GM23338 (cell line): ENCODE measurements around the gene AKR1D1. TPM values are rescaled to one million over a fixed set of nuclear protein-coding genes. Genes with fewer than 3 reads are reported as not detected.

Experiments used
- ATAC-seq: fragments of 200-7000 bp; cut with Tn5 transposase; 3 replicates; pipeline ENCODE4 v1.9.1; 2020
- DNase-seq: peaks from one replicate; pipeline ENCODE4 v3.0.0-alpha.2; 2015; ENCODE audit warnings: low spot score
- H2AFZ ChIP-seq: fragments of 200-600 bp; sonication (generic); 2 replicates; pipeline ENCODE4 v1.8.0; 2016; ENCODE audit warnings: antibody characterized with exemption, mild to moderate bottlenecking, moderate library complexity
- H3F3A ChIP-seq: fragments of 200-600 bp; sonication (generic); replicated peaks from 2 replicates; pipeline ENCODE4 v1.8.0; 2017; ENCODE audit warnings: antibody characterized with exemption, mixed run types, low read depth
- H3K27ac ChIP-seq: fragments of 200-600 bp; sonication (generic); 2 replicates; pipeline ENCODE4 v1.6.1; 2016; ENCODE audit warnings: low read depth
- H3K27me3 ChIP-seq: fragments of 200-600 bp; sonication (generic); 2 replicates; pipeline ENCODE4 v1.8.0; 2016; ENCODE audit warnings: mild to moderate bottlenecking, mixed run types, moderate library complexity; ENCODE audit not compliant: insufficient read depth
- H3K36me3 ChIP-seq: fragments of 200-600 bp; sonication (generic); 2 replicates; pipeline ENCODE4 v1.8.0; 2016; ENCODE audit warnings: mild to moderate bottlenecking; ENCODE audit not compliant: insufficient read depth
- H3K4me1 ChIP-seq: fragments of 200-600 bp; sonication (generic); 2 replicates; pipeline ENCODE4 v1.8.0; 2016; ENCODE audit warnings: mild to moderate bottlenecking, moderate library complexity; ENCODE audit not compliant: insufficient read depth
- H3K4me2 ChIP-seq: fragments of 200-600 bp; sonication (generic); 2 replicates; pipeline ENCODE4 v1.7.1; 2017; ENCODE audit warnings: mixed run types
- H3K4me3 ChIP-seq: fragments of 200-600 bp; sonication (generic); 2 replicates; pipeline ENCODE4 v1.6.1; 2016; ENCODE audit warnings: mixed run types
- H3K79me2 ChIP-seq: fragments of 200-600 bp; sonication (generic); replicated peaks from 2 replicates; pipeline ENCODE4 v1.8.0; 2017; ENCODE audit warnings: mild to moderate bottlenecking; ENCODE audit not compliant: insufficient read depth
- H3K9me2 ChIP-seq: fragments of 200-600 bp; sonication (generic); 2 replicates; pipeline ENCODE4 v1.8.0; 2017; ENCODE audit not compliant: insufficient read depth
- H4K20me1 ChIP-seq: fragments of 200-600 bp; sonication (generic); replicated peaks from 2 replicates; pipeline ENCODE4 v1.8.0; 2017; ENCODE audit warnings: mild to moderate bottlenecking; ENCODE audit not compliant: insufficient read depth
- H3K27ac Mint-ChIP-seq: 2 replicates; pipeline ENCODE4 v1.8.0; 2020; ENCODE audit warnings: inconsistent platforms, mild to moderate bottlenecking, moderate library complexity, mixed read lengths
- H3K27me3 Mint-ChIP-seq: 3 replicates; pipeline ENCODE4 v1.8.0; 2022; ENCODE audit warnings: low read depth, mild to moderate bottlenecking, moderate library complexity, mixed read lengths, inconsistent platforms; ENCODE audit not compliant: insufficient read depth, poor library complexity
- H3K36me3 Mint-ChIP-seq: 3 replicates; pipeline ENCODE4 v1.8.0; 2021; ENCODE audit warnings: low read depth, mild to moderate bottlenecking, inconsistent platforms, moderate library complexity, mixed read lengths
- H3K4me1 Mint-ChIP-seq: 3 replicates; pipeline ENCODE4 v1.8.0; 2020; ENCODE audit warnings: mild to moderate bottlenecking, inconsistent platforms, mixed read lengths
- H3K4me3 Mint-ChIP-seq: 3 replicates; pipeline ENCODE4 v1.8.0; 2021; ENCODE audit warnings: moderate library complexity, mild to moderate bottlenecking, inconsistent platforms, mixed read lengths
- H3K9me3 Mint-ChIP-seq: 3 replicates; pipeline ENCODE4 v1.8.0; 2020; ENCODE audit warnings: moderate library complexity, mild to moderate bottlenecking, inconsistent platforms, mixed read lengths
- CREB1 ChIP-seq: fragments of 250-450 bp; sonication (Bioruptor Pico); IDR thresholded peaks from 2 replicates; pipeline ENCODE4 v1.5.0; 2020; ENCODE audit warnings: low read depth, mild to moderate bottlenecking, moderate library complexity
- EZH2phosphoT487 ChIP-seq: fragments of 200-600 bp; sonication (generic); IDR thresholded peaks from one replicate; pipeline ENCODE4 v1.8.1; 2018; ENCODE audit warnings: antibody characterized with exemption; ENCODE audit not compliant: unreplicated experiment
- JUNB ChIP-seq: IDR thresholded peaks from one replicate; pipeline ENCODE4 v1.6.1; 2016; ENCODE audit warnings: antibody characterized with exemption; ENCODE audit not compliant: unreplicated experiment
- POLR2AphosphoS5 ChIP-seq: IDR thresholded peaks from 2 replicates; pipeline ENCODE4 v1.6.1; 2016; ENCODE audit warnings: antibody characterized with exemption, low read depth
- STAT1 ChIP-seq: IDR thresholded peaks from one replicate; pipeline ENCODE4 v1.6.1; 2016; ENCODE audit warnings: antibody characterized with exemption; ENCODE audit not compliant: unreplicated experiment
- ZNF114 ChIP-seq: fragments of 250-450 bp; sonication (Bioruptor Pico); IDR thresholded peaks from 2 replicates; pipeline ENCODE4 v1.5.0; 2020; ENCODE audit warnings: mild to moderate bottlenecking, moderate library complexity
- ZNF331 ChIP-seq: fragments of 250-450 bp; sonication (Bioruptor Pico); IDR thresholded peaks from 2 replicates; pipeline ENCODE4 v1.5.0; 2020; ENCODE audit warnings: low read depth, mild to moderate bottlenecking, moderate library complexity
- ZNF462 ChIP-seq: fragments of 250-450 bp; sonication (Bioruptor Pico); IDR thresholded peaks from 2 replicates; pipeline ENCODE4 v1.5.0; 2020; ENCODE audit warnings: mild to moderate bottlenecking, moderate library complexity
- polyA plus RNA-seq: library from polyadenylated mRNA; unstranded; fragments of >200 nt; fragmentation: Nextera tagmentation; extraction: Ambion mirVana; gene quantifications from 2 replicates; pipeline ENCODE4 v1.2.1, GENCODE V29; 2016
- total RNA-seq: library from RNA; depleted of rRNA; stranded (reverse); fragments of >200 nt; shearing (Covaris generic); gene quantifications from 2 replicates; pipeline ENCODE4 v1.2.3, GENCODE V29; 2014

Gene AKR1D1
- total and polyA plus RNA-seq, 2 experiments from 2014 or later = 0.14 TPM; not detected in 1

DNA sequence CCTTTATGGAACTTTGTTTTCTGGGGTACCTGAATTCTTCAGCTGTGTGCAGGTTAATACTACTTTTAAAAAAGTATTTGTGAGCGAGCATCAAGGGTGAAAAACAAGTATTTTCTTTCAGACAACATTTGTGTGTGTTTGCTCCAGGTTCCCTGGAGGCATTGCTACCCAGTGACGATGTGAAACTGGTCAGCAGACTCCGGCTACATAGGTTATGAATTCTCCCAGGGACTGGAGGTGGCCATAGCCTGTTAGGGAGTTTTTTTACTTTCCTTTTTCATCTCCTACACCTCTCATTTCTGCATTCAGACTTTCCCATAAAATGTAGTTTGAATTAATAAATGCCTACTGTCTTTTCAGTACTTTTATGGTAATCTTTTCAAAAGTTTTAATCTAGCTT is 7.6 kb downstream of the AKR1D1 start (continued):
- no peak for TF ChIP-seq ZNF462 (CRISPR knock-in tag)

DNA sequence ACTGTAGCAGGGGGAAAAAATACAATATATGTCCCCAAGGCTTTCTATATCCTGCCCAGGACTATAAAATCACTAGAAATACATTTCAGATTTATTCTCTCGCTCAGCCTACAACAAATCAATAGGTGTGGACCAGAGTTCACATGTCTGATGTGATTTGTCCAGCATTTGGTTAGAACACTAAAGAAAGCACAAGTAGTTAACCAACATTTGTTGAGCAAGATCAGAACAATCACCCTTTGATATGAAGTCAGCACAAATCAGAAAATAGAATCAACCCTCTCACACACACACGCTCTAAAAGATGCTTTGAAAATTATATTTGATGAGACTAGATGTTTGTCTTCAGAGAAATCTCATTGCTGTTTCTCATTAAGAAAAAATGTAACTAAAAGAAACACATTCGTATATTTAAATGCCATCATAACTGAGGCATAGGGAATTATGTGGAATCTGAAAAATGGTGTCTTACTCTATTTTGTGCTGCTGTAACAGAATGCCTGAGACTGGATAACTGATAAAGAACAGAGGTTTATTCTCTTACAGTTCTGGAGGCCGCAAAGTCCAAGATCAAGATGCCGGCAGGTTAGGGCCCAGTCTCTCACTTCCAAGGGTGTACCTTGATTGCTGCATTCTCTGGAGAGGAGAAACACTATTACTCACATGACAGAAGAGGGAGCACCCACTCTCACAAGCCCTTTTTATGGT is 10.5 kb downstream of the AKR1D1 start:
- H3F3A ChIP-seq = no peaks in the 10 kb centered on the region
- no peak overlapping the region for H3K27ac ChIP-seq
- DNase-seq (no peak), ATAC-seq (no peak)
- peaks cover 1% of the 10 kb centered on the region for H3K27me3 Mint-ChIP-seq
- H3K4me2 ChIP-seq = no peak overlapping the region
- no peaks in the 10 kb centered on the region; the same call in 1 of the 2 replicates for H3K9me2 ChIP-seq
- H3K36me3 Mint-ChIP-seq = no peaks in the 10 kb centered on the region
- H3K27ac Mint-ChIP-seq = no peak overlapping the region
- H3K9me3 Mint-ChIP-seq = no peaks in the 10 kb centered on the region
- H3K4me3 Mint-ChIP-seq = no peak overlapping the region
- no peak overlapping the region for H3K4me3 ChIP-seq
- H3K4me1 ChIP-seq = no peaks in the 10 kb centered on the region
- H3K4me1 Mint-ChIP-seq = no peaks in the 10 kb centered on the region
- no peaks in the 10 kb centered on the region for H3K27me3 ChIP-seq
- H3K36me3 ChIP-seq = no peaks in the 10 kb centered on the region
- H4K20me1 ChIP-seq = no peaks in the 10 kb centered on the region
- H3K79me2 ChIP-seq = no peaks in the 10 kb centered on the region
- no peak overlapping the region for H2AFZ ChIP-seq
- TF ChIP-seq EZH2phosphoT487 = no peak
- TF ChIP-seq ZNF331 = no peak
- no peak for TF ChIP-seq STAT1
- TF ChIP-seq CREB1 = no peak
- no peak for TF ChIP-seq ZNF114 (CRISPR knock-in tag)
- TF ChIP-seq ZNF462 (CRISPR knock-in tag) = no peak
- no peak for TF ChIP-seq JUNB
- no peak for TF ChIP-seq POLR2AphosphoS5
